ENCODE data around the gene MAP2. TPM values are rescaled to one million over a fixed set of nuclear protein-coding genes. Genes with fewer than 3 reads are reported as not detected.

Gene MAP2
- total and polyA plus RNA-seq, 7 donors, result 0.72 to 6.5 (median 1.8) TPM

DNA sequence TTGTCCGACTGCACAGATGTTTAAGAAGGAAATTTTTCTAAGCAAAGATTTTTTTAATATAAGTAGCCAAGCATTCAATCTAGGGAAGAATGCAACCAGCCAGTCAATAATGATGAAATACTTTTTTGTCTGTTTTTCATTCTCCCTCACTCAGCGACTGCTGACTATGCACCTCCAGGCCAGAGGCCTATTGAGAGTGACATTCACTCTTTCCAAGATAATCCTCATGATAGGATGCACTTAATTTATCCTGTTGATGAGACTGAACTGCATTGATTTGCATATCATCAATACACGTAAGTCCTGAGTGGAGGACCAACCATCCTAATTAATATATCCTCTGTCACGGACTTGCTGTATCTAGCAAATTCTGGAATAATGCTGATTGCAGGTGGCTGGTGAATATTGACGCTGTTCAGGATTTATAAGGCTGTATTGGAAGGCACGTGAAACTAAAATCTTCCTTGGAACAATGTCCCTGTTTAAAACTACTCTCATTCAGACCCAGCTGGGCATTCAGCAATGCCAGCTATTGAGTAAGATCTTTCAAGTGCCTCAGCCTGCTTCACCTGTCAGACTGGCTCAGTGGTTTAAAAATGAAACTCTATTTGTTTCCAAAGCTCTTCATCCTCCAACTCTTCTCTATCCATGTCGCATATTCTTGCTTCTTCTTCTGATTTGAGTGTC, 142.2 kb downstream of the MAP2 start:
- TF ChIP-seq, protein P1, sequence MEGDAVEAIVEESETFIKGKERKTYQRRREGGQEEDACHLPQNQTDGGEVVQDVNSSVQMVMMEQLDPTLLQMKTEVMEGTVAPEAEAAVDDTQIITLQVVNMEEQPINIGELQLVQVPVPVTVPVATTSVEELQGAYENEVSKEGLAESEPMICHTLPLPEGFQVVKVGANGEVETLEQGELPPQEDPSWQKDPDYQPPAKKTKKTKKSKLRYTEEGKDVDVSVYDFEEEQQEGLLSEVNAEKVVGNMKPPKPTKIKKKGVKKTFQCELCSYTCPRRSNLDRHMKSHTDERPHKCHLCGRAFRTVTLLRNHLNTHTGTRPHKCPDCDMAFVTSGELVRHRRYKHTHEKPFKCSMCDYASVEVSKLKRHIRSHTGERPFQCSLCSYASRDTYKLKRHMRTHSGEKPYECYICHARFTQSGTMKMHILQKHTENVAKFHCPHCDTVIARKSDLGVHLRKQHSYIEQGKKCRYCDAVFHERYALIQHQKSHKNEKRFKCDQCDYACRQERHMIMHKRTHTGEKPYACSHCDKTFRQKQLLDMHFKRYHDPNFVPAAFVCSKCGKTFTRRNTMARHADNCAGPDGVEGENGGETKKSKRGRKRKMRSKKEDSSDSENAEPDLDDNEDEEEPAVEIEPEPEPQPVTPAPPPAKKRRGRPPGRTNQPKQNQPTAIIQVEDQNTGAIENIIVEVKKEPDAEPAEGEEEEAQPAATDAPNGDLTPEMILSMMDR (IDR thresholded peaks at IDR 0.05), result no peak
- intact Hi-C loops (cut with DNase I), result no loop called here
- ATAC-seq (no peak), DNase-seq (no peak)
- no peak overlapping the region for H3K27ac ChIP-seq
- no peak overlapping the region for H3K4me3 ChIP-seq
- H3K36me3 ChIP-seq (ENCODE audit: insufficient read depth in 1 of 2, low read depth in 1 of 2), result no peaks in the 10 kb centered on the region
- no peaks in the 10 kb centered on the region for H3K4me1 ChIP-seq
- H3K9me3 ChIP-seq, result no peaks in the 10 kb centered on the region
- no peaks in the 10 kb centered on the region for H3K27me3 ChIP-seq (ENCODE audit: insufficient read depth in 3 of 3, low read length in 2 of 3)
- WGBS, 3 donors, result 58 to 70% (median 58%) methylated on average over 7 of the region's 7 CpGs

DNA sequence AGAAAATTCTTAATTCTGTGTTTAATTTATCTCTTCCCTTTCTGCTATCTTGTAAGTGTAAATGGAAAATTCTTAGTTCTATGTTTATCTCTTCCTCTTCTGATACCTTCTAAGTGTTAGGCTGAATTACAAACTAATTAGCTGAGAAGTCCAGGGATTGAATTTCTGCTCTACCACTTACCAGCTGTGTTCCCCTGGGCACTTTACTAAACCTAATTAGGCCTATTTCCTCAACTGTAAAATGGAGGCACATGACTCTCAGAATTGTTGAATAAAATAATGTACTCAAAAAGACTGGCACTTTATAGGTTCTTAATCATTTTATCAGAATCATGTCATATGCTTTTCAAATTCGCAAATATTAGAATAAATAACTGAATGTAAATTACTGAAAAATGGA, 146.3 kb downstream of the MAP2 start:
- Histone ChIP-seq H3K4me3 (no peak overlapping the region), H3K27me3 (ENCODE audit: insufficient read depth in 3 of 3, low read length in 2 of 3) (no peaks in the 10 kb centered on the region), H3K4me1 (no peaks in the 10 kb centered on the region), H3K27ac (no peak overlapping the region), H3K9me3 (no peaks in the 10 kb centered on the region), H3K36me3 (ENCODE audit: insufficient read depth in 1 of 2, low read depth in 1 of 2) (no peaks in the 10 kb centered on the region)
- ATAC-seq (no peak), DNase-seq (no peak)
- 93 to 100% (median 97%) methylated on average over 1 of the region's 1 CpG for WGBS, 3 donors
- TF ChIP-seq, protein P1 (IDR thresholded peaks at IDR 0.05), result no peak
- intact Hi-C loops (cut with DNase I), result no loop called here

- intact Hi-C loops (cut with DNase I), result no loop called here
- no peak overlapping the region for H3K4me3 ChIP-seq
These were observed 150.7 kb downstream of the MAP2 start for GRCh38 chr2:209574515-209574914.

GRCh38 chr2:209577376-209578357, 153.8 kb downstream of the MAP2 start:
- H3K27me3 ChIP-seq (ENCODE audit: insufficient read depth in 3 of 3, low read length in 2 of 3), result no peaks in the 10 kb centered on the region
- H3K4me1 ChIP-seq, result no peaks in the 10 kb centered on the region
- no peaks in the 10 kb centered on the region for H3K9me3 ChIP-seq
- no peaks in the 10 kb centered on the region for H3K36me3 ChIP-seq (ENCODE audit: insufficient read depth in 1 of 2, low read depth in 1 of 2)
- intact Hi-C loops (cut with DNase I), result no loop called here
- DNase-seq (no peak), ATAC-seq (no peak)
- TF ChIP-seq, protein P1 (IDR thresholded peaks at IDR 0.05), result peak; percentile 39
- 84 to 85% (median 85%) methylated on average over 4 of the region's 4 CpGs for WGBS, 3 donors
- H3K4me3 ChIP-seq, result no peak overlapping the region
- H3K27ac ChIP-seq, result no peak overlapping the region

More at GRCh38 chr2:209574515-209574914, 150.7 kb downstream of the MAP2 start:
- TF ChIP-seq, protein P1 (IDR thresholded peaks at IDR 0.05), result no peak
- H3K27me3 ChIP-seq (ENCODE audit: insufficient read depth in 3 of 3, low read length in 2 of 3), result no peaks in the 10 kb centered on the region
- H3K36me3 ChIP-seq (ENCODE audit: insufficient read depth in 1 of 2, low read depth in 1 of 2), result no peaks in the 10 kb centered on the region
- no peak overlapping the region for H3K27ac ChIP-seq
- DNase-seq (no peak), ATAC-seq (no peak)
- 99 to 100% (median 99%) methylated on average over 2 of the region's 2 CpGs for WGBS, 3 donors
- H3K4me1 ChIP-seq, result no peaks in the 10 kb centered on the region
- no peaks in the 10 kb centered on the region for H3K9me3 ChIP-seq

All from psoas muscle (tissue), 8 donors.